Mesenchymal stem cell (in vitro differentiated cells and primary cell): ENCODE results near the gene PITPNB.

Source experiments
- DNase-seq: peaks from one replicate; pipeline ENCODE4 v3.0.0-alpha.2; 2013
- H2AFZ ChIP-seq: one replicate; pipeline ENCODE4 v1.6.1; 2013; ENCODE audit warnings: low read depth, mild to moderate bottlenecking, control low read depth, inconsistent platforms, low read length, moderate library complexity
- H2AK5ac ChIP-seq: 2 replicates; pipeline ENCODE4 v1.6.1; 2013; ENCODE audit warnings: low read length, moderate library complexity, mild to moderate bottlenecking, inconsistent platforms; ENCODE audit not compliant: severe bottlenecking
- H2BK120ac ChIP-seq: one replicate; pipeline ENCODE4 v1.6.1; 2013; ENCODE audit warnings: low read depth, mild to moderate bottlenecking, inconsistent platforms, low read length, moderate library complexity
- H2BK12ac ChIP-seq, 2 experiments: one replicate each; pipeline ENCODE4 v1.6.1; 2013; ENCODE audit warnings: inconsistent platforms in 2 of 2, low read length in 2 of 2, mild to moderate bottlenecking in 2 of 2, moderate library complexity in 2 of 2, control low read depth in 1 of 2
- H2BK15ac ChIP-seq: one replicate; pipeline ENCODE4 v1.6.1; 2013; ENCODE audit warnings: mild to moderate bottlenecking, low read depth, inconsistent platforms; ENCODE audit not compliant: poor library complexity, severe bottlenecking
- H2BK5ac ChIP-seq: 2 replicates; pipeline ENCODE4 v1.6.1; 2013; ENCODE audit warnings: low read depth, mild to moderate bottlenecking, low read length, control low read depth, inconsistent platforms; ENCODE audit not compliant: poor library complexity, severe bottlenecking
- H3K14ac ChIP-seq, 2 experiments: one replicate each; pipeline ENCODE4 v1.6.1; 2013; ENCODE audit warnings: inconsistent platforms in 2 of 2, low read length in 2 of 2, control low read depth in 1 of 2, mild to moderate bottlenecking in 1 of 2, moderate library complexity in 1 of 2
- H3K18ac ChIP-seq, 2 experiments: one replicate each; pipeline ENCODE4 v1.6.1; 2013; ENCODE audit warnings: inconsistent platforms in 2 of 2, low read length in 2 of 2, control low read depth in 1 of 2, low read depth in 1 of 2, mild to moderate bottlenecking in 1 of 2
- H3K23ac ChIP-seq, 2 experiments: one replicate each; pipeline ENCODE4 v1.6.1; 2013; ENCODE audit warnings: inconsistent platforms in 2 of 2, low read length in 2 of 2, mild to moderate bottlenecking in 2 of 2, moderate library complexity in 2 of 2, control low read depth in 1 of 2
- H3K27ac ChIP-seq: 2 replicates; pipeline ENCODE4 v1.5.1; 2013; ENCODE audit warnings: mild to moderate bottlenecking, moderate library complexity, low read length, control low read depth, inconsistent platforms; ENCODE audit not compliant: poor library complexity, severe bottlenecking
- H3K27me3 ChIP-seq, 2 experiments: 2 replicates each; pipeline versions ENCODE4 v1.6.1 to v1.7.0; 2013; ENCODE audit warnings: low read length in 2 of 2, mild to moderate bottlenecking in 2 of 2, moderate library complexity in 2 of 2, control low read depth in 1 of 2, inconsistent platforms in 1 of 2; ENCODE audit not compliant: control insufficient read depth in 1 of 2, insufficient read depth in 1 of 2
- H3K36me3 ChIP-seq, 2 experiments: 2 replicates each; pipeline versions ENCODE4 v1.6.1 to v1.7.0; 2013; ENCODE audit warnings: low read length in 2 of 2, control low read depth in 1 of 2, inconsistent platforms in 1 of 2, low read depth in 1 of 2, mild to moderate bottlenecking in 1 of 2; ENCODE audit not compliant: insufficient read depth in 2 of 2, control insufficient read depth in 1 of 2
- H3K4ac ChIP-seq, 2 experiments: one replicate each; pipeline ENCODE4 v1.6.1; 2013; ENCODE audit warnings: inconsistent platforms in 2 of 2, low read length in 2 of 2, mild to moderate bottlenecking in 2 of 2, moderate library complexity in 2 of 2, control low read depth in 1 of 2, low read depth in 1 of 2
- H3K4me1 ChIP-seq: 2 replicates; pipeline ENCODE4 v1.6.1; 2013; ENCODE audit warnings: low read depth, low read length, control low read depth; ENCODE audit not compliant: control insufficient read depth, insufficient read depth
- H3K4me2 ChIP-seq: 2 replicates; pipeline ENCODE4 v1.6.1; 2013; ENCODE audit warnings: low read length, mild to moderate bottlenecking, inconsistent platforms; ENCODE audit not compliant: poor library complexity, severe bottlenecking
- H3K4me3 ChIP-seq, 2 experiments: 2 replicates each; pipeline versions ENCODE4 v1.5.1 to v1.7.0; 2013; ENCODE audit warnings: low read length in 2 of 2, mild to moderate bottlenecking in 2 of 2, control low read depth in 1 of 2, low read depth in 1 of 2; ENCODE audit not compliant: insufficient read depth in 1 of 2
- H3K79me1 ChIP-seq: replicated peaks from 2 replicates; pipeline ENCODE4 v1.6.1; 2013; ENCODE audit warnings: mild to moderate bottlenecking, control low read depth, low read length, inconsistent platforms; ENCODE audit not compliant: poor library complexity, severe bottlenecking
- H3K9ac ChIP-seq: 2 replicates; pipeline ENCODE4 v1.7.0; 2013; ENCODE audit warnings: mild to moderate bottlenecking, low read length, moderate library complexity
- H3K9me3 ChIP-seq: 2 replicates; pipeline ENCODE4 v1.7.0; 2013; ENCODE audit warnings: mild to moderate bottlenecking, low read length; ENCODE audit not compliant: control insufficient read depth
- H4K8ac ChIP-seq: one replicate; pipeline ENCODE4 v1.6.1; 2013; ENCODE audit warnings: inconsistent platforms, mild to moderate bottlenecking, low read length, moderate library complexity
- H4K91ac ChIP-seq: one replicate; pipeline ENCODE4 v1.6.1; 2013; ENCODE audit warnings: mild to moderate bottlenecking, low read length, inconsistent platforms
- WGBS: methylation state at CpG from one replicate; pipeline ENCODE4 v1.1.7; 2013; ENCODE audit warnings: mixed read lengths; 5-methylcytosine and 5-hydroxymethylcytosine counted together

The PITPNB gene

DNA sequence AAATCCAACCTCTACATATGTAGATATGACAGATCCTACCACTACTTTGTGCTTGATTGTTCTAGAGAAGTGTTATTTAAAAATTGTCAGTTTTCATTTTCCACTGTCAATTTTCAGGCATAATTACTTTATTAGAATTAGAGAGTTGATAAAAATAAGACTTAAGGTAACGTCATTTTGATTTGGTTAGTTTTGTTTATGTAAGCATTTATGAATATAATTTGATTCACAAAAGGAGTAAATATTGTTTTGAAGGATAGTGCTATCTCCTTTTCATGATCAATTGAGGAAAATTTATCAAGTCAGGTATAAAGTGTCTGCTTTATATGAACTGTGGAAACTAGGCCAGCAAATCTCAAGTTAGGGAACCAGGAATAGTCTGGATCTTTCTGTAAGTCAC is 42.6 kb upstream of the PITPNB start:
- H3K27ac ChIP-seq, result no peak overlapping the region
- H3K4ac ChIP-seq, result no peak overlapping the region
- no peaks in the 10 kb centered on the region for H3K9me3 ChIP-seq
- no peaks in the 10 kb centered on the region for H3K27me3 ChIP-seq
- no peak overlapping the region for H3K23ac ChIP-seq
- H2BK12ac ChIP-seq, result no peak overlapping the region
- H3K4me3 ChIP-seq, result no peak overlapping the region
- H3K18ac ChIP-seq, result no peak overlapping the region
- H4K8ac ChIP-seq, result no peak overlapping the region
- no peak overlapping the region for H2BK15ac ChIP-seq
- H4K91ac ChIP-seq, result no peak overlapping the region
- H3K4me1 ChIP-seq, result peaks cover 5% of the 10 kb centered on the region
- H3K14ac ChIP-seq, result no peak overlapping the region
- no peak for DNase-seq
- H2AFZ ChIP-seq, result no peak overlapping the region
- no peak overlapping the region for H3K4me2 ChIP-seq
- WGBS, result 94% methylated on average over 1 of the region's 1 CpG
- no peaks in the 10 kb centered on the region for H3K79me1 ChIP-seq
- no peaks in the 10 kb centered on the region for H3K36me3 ChIP-seq
- no peak overlapping the region for H2BK5ac ChIP-seq
- H2AK5ac ChIP-seq, result no peak overlapping the region
- no peak overlapping the region for H3K9ac ChIP-seq
- no peak overlapping the region for H2BK120ac ChIP-seq

DNA sequence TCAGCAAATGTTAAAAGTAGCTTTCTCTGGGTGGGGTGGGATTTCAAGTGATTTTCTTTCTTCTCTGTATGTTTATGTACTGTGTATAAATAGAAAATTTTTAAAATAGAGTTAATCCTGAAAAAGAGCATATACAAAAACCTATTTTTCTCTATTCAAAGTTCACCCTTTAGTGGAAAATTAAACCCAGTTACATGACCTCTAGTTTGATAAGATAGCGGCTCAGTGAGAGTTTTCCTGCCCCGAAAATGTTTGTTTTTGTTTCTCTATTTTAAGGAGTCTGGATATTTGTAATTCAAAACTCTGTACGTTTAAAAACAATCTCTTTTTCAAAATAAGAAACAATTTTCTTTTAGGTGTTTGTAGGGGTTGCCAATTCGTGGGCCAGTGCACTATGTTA is 42.1 kb upstream of the PITPNB start:
- H2BK15ac ChIP-seq, result no peak overlapping the region
- no peak for DNase-seq
- H3K9ac ChIP-seq, result no peak overlapping the region
- no peak overlapping the region for H3K4me2 ChIP-seq
- H3K23ac ChIP-seq, result no peak overlapping the region
- H2BK120ac ChIP-seq, result no peak overlapping the region
- no peak overlapping the region for H4K8ac ChIP-seq
- H3K9me3 ChIP-seq, result no peaks in the 10 kb centered on the region
- no peak overlapping the region for H3K14ac ChIP-seq
- no peaks in the 10 kb centered on the region for H3K36me3 ChIP-seq
- no CpG with 5 or more reads among the region's 4 CpGs for WGBS
- no peak overlapping the region for H2BK5ac ChIP-seq
- H3K27ac ChIP-seq, result no peak overlapping the region
- no peak overlapping the region for H3K4ac ChIP-seq
- no peaks in the 10 kb centered on the region for H3K79me1 ChIP-seq
- H3K18ac ChIP-seq, result no peak overlapping the region
- no peak overlapping the region for H2BK12ac ChIP-seq
- H2AK5ac ChIP-seq, result no peak overlapping the region
- peaks cover 4% of the 10 kb centered on the region for H3K4me1 ChIP-seq
- H4K91ac ChIP-seq, result no peak overlapping the region
- no peak overlapping the region for H3K4me3 ChIP-seq
- no peaks in the 10 kb centered on the region for H3K27me3 ChIP-seq
- no peak overlapping the region for H2AFZ ChIP-seq

GRCh38 chr22:27959335-27960090 is 40.5 kb upstream of the PITPNB start:
- Histone ChIP-seq H3K4me2 (no peak overlapping the region), H3K23ac (no peak overlapping the region), H3K9ac (no peak overlapping the region), H3K27me3 (no peaks in the 10 kb centered on the region), H2BK120ac (no peak overlapping the region), H2BK15ac (no peak overlapping the region), H3K4me1 (peaks cover 2% of the 10 kb centered on the region), H4K91ac (no peak overlapping the region), H2AK5ac (no peak overlapping the region), H2BK5ac (no peak overlapping the region), H3K79me1 (no peaks in the 10 kb centered on the region), H3K4ac (no peak overlapping the region), H4K8ac (no peak overlapping the region), H3K27ac (no peak overlapping the region), H3K9me3 (no peaks in the 10 kb centered on the region), H3K14ac (no peak overlapping the region), H3K18ac (no peak overlapping the region), H3K36me3 (no peaks in the 10 kb centered on the region), H2AFZ (no peak overlapping the region), H3K4me3 (no peak overlapping the region), H2BK12ac (no peak overlapping the region)
- WGBS, result 87% methylated on average over 8 of the region's 8 CpGs
- DNase-seq, result no peak

- H3K9me3 ChIP-seq, result no peaks in the 10 kb centered on the region
Observed at GRCh38 chr22:27952779-27953178, 33.7 kb upstream of the PITPNB start.

More at GRCh38 chr22:27952779-27953178, 33.7 kb upstream of the PITPNB start:
- H3K79me1 ChIP-seq, result no peaks in the 10 kb centered on the region
- H2BK120ac ChIP-seq, result no peak overlapping the region
- H3K27me3 ChIP-seq, result no peaks in the 10 kb centered on the region
- no peak overlapping the region for H3K23ac ChIP-seq
- no peak overlapping the region for H2AFZ ChIP-seq
- no peak overlapping the region for H2BK15ac ChIP-seq
- no peak overlapping the region for H3K14ac ChIP-seq
- H3K36me3 ChIP-seq, result no peaks in the 10 kb centered on the region
- H3K4ac ChIP-seq, result no peak overlapping the region
- no peak overlapping the region for H4K8ac ChIP-seq
- WGBS, result 92% methylated on average over 2 of the region's 3 CpGs
- H3K27ac ChIP-seq, result no peak overlapping the region
- H3K4me3 ChIP-seq, result no peak overlapping the region
- H3K4me2 ChIP-seq, result no peak overlapping the region
- no peak overlapping the region for H3K9ac ChIP-seq
- H3K18ac ChIP-seq, result no peak overlapping the region
- no peak overlapping the region for H4K91ac ChIP-seq
- H2BK5ac ChIP-seq, result no peak overlapping the region
- peaks cover 2% of the 10 kb centered on the region for H3K4me1 ChIP-seq
- no peak overlapping the region for H2AK5ac ChIP-seq
- no peak overlapping the region for H2BK12ac ChIP-seq
- no peak for DNase-seq
